NCI-H524 (cell line): Measurements from ENCODE around the gene DYNLT2.

ENCODE experiments used
- DNase-seq, 2 experiments: peaks; one replicate each; lab custom pipeline; 2025; lab: John Stamatoyannopoulos, UW

DYNLT2 gene

GRCh38 chr6:169751242-169752073, at the start of gene DYNLT2, which contains the start of gene ERMARD:
Gene DYNLT2, minus strand, starts transcription at chr6:169751572. Its CDS starts 114 bp downstream, at chr6:169751458.
Gene ERMARD, plus strand, starts transcription at chr6:169751622. Its CDS starts 36 bp downstream, at chr6:169751658.
- DNase-seq = peak; percentile 94 to 96

DNA sequence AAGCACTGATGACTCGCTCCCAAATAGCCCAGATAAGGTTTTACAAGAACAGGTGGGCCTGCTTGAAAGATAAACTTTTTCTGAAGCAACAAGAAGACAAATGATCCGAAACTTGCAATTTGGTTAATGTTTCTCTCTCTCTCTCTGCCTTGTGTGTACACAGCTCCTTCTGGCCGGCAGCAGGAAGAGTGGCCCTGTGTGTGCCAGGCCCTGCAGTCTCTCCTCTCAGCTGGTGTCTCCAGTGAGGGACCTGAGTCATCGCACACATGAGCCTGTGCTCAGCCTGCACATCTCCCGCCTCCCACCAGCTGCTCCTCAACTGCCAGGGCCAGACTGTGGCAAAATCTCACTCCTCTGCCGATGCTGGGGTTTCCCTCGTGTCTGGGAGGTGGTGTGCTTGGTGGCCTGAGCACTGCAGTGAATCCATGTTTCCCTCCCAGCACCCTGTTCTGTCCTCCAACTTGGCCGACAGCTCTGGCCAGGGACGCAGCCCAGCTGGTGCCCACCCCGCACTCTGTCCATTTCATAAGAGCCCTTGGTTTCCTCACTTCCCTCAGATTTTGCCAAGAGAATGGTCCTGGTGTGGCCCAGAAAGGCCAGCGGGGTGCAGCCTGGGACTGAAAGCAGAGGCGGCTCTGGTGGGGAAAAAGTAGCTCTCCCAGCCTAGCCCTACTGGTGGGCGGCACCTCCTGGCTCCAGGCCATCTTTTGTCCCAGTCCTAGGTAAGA, 49.5 kb upstream of the DYNLT2 start:
- peak in 1 of 2 experiments; percentile 61 for DNase-seq

DNA sequence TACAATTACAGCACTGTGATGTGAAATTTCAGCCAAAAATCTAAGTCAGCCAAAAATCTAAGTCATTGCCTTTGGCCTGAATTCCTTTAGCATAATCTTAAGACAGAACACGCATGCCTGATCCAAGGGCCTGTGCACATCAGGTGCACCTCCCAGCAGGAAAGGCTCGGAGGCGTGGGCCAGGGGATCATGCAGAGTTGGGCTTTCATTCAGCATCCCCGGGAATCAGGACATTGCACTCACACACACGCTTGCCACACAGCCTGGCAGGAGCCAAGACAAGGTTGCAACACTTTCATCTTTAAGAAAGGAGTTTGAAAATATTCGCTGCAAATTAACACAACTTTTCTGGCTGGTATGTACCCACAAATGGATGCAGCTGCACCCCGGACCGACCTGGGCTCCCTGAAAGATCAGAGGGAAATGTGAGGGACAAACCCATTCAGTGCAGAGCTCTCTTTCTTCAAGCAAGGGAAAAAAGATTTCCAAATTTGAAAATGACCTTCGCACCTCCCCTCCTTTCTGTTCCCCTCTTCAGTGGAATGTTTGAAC, 48.8 kb upstream of the DYNLT2 start:
- DNase-seq = no peak

DNA sequence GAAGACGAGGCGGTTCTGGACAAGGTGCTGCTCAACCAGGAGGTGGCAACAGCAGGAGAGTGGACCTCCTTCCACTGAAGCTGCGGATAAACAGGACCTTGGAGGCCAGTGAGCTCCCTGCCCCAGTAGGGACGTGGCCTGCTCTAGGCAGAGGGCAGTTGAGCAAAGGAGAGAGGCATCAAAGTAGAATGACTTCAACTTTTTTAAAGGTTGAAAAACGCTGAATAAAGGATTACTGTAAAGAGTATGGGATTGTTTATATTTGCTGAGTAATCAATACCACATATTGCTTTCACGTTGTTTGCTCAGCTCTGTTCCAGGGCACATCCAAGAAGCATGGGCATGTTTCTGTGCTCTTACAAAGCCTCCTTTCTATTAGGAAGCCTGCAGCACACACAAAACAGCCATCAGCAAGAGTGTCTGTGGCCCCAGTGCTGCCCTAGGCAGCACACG, 48.1 kb upstream of the DYNLT2 start:
- DNase-seq = no peak

- DNase-seq = no peak
Observed at GRCh38 chr6:169798764-169799473, 47.5 kb upstream of the DYNLT2 start.

DNA sequence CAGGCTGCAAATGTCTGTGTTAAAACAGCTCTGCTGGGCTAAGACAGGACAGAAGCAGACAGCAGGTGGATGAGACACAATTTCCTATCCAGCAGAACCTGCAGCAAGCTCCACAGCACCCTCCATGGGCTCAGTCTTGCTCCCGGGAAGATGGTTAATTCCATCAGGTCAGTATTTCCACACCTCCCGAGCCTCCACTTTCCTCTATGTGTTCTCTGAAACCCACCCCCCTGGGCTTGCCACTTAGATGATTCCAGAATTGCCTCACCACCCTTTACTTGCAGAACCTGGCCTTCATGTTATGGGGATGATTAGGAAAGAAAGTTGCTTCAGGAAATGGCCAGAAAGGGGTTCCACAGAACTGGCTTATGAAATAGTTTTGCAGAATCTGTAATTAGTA, 43.8 kb upstream of the DYNLT2 start:
- DNase-seq = no peak

DNA sequence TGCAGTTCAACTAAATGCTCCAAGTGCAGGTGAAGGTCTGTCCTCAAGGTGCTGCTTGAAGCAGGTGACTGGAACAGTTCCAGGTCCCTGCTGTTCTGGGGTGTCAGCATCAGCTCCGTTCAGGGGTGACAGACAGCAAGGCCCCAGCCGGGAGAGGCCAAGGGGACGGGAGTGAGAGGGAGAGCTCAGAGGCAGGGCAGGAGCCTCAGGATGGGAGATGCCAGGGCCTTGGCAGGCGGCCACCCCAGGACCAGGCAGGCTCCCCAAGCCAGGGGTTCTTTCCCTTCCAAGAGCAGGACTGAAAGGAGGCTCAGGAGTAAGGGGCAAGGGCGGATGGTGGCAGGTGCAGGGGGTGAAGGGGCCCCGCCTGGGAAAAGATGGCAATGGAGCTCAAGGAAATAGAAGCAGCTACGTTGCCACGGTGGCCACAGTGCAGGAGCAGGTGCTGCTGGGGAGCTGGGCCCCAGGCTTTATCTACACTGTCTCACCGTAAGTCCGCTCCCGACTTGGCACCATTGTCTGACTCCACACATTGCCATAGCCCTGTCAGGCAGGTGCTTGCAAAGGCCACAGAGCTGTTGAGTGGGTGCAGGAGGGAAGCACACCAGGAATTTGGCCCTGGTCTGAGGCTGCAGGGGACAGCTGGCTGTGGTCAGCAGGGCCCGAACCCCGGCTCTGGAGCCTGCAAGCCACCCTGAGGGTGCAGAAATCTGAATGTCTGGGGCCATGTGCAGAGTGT, 43.1 kb upstream of the DYNLT2 start:
- no peak for DNase-seq

- DNase-seq = no peak
Observed at GRCh38 chr6:169793408-169793807, 42.0 kb upstream of the DYNLT2 start.

- no peak for DNase-seq
Observed at GRCh38 chr6:169792306-169793015, 41.1 kb upstream of the DYNLT2 start.

DNA sequence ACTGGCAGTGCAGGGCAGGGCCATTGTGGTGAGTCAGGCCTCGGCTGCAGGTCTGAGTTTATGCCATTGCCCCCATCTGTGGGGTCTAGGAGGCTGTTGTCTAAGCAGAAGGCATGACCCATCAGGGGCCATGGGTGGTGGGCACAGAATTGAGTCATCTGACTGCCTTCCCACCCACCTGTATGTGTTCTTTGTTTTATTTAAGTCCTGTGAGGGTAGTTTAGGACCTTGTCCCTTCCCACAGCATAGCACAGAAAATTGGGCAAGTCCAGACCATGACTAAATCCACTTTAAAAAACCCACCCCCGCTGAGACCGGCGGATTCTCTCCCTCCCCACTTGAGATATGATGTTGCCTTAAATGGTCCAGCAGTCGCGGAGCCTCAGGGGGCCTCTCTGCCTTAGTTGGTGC, 40.4 kb upstream of the DYNLT2 start:
- DNase-seq = no peak

- DNase-seq = peak; percentile 76 to 85
Observed at GRCh38 chr6:169789944-169790927, 38.9 kb upstream of the DYNLT2 start.

DNA sequence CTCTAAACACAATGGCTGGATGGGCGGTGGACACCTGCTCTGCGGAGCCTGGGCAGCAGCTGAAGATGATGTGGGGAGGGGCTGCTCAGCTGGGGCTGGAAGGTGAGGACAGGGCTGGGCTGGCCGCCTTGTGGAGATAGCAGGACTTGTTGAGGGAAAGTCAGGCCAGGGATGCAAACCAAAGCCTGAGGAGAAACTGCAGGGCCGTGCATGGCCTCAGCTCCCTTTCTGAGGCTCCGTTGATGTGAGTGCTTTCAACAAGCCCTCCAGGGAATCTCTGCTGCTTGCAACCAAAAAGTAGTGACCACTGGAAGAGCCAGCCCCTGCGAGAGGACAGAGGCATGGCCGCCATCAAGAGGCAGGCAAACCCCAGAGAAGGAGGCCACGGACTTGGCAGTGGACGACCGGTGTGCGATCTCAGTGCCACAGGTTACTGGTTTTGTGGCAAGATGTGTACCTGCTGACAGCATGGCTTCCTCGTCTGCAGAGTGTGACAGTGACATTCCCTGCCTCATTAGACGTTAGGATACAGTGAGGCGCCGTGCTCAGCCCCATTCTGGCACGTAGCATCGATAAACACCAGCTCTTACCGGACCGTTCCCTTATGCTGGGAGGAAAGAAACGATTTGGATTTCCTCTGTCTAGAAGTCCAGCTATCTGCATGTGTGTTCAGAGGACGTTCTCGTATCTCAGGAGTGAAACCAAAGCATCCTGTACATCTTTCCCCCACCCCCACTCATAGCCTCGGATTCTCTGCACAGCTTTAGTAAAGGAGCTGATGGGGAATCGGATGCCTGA, 38.0 kb upstream of the DYNLT2 start:
- DNase-seq = no peak

DNA sequence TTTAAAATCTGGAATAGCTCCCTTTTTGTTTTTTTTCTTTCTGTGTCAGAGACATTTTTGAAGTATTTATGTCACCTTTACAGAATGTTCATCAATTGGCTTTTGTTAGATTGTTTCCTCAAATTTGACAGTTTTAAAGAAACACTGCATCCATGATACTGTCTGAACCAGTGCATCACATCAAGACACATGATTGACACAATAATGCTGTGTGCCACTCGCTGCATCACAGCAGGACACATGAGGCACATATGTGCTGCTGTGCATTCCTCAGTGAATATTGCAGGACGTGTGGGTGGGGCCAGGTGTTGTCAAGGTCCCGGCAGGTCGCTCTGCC, 37.4 kb upstream of the DYNLT2 start:
- DNase-seq = no peak

DNA sequence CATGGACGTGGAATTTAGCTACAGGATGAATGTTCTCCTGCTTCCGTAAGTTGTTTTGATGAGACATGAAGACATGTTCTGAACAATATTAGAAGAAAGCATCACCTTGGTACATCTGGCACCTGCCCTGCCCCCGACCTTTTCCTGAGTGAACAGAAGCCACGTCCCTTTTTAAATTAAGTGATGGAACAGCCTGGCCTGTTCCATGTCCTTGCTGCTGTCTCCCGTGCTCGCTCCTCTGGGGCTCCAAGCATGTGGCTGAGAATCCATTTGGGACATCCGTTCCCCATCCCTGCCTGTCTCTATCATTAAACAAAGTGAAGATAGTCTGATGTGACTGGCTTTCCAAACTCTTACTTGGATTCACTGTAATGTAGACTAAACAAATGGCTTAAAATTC, 36.4 kb upstream of the DYNLT2 start:
- no peak for DNase-seq

- DNase-seq = no peak
Observed at GRCh38 chr6:169786349-169786748, 35.0 kb upstream of the DYNLT2 start.

DNA sequence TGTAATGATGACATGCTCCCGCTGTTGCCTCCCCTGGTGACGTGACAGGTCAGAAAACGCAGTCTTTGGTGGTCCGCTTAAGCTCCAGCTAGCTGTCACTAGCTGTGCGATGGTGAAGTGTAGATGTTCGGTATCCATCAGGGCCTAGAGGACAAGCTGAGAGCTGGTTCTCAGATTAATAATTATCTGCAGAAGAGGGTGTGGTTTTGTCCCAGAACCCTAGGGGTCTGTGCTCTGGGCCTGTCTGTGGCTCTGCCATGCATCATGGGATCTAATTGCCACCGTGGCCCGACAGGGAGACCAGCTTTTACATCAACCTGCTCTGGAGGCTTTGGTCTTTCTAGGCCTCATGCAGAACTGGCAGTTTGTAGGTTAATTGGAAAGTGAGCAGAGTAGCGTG, 34.2 kb upstream of the DYNLT2 start:
- DNase-seq = no peak

- DNase-seq = no peak
Observed at GRCh38 chr6:169784821-169785340, 33.5 kb upstream of the DYNLT2 start.

DNA sequence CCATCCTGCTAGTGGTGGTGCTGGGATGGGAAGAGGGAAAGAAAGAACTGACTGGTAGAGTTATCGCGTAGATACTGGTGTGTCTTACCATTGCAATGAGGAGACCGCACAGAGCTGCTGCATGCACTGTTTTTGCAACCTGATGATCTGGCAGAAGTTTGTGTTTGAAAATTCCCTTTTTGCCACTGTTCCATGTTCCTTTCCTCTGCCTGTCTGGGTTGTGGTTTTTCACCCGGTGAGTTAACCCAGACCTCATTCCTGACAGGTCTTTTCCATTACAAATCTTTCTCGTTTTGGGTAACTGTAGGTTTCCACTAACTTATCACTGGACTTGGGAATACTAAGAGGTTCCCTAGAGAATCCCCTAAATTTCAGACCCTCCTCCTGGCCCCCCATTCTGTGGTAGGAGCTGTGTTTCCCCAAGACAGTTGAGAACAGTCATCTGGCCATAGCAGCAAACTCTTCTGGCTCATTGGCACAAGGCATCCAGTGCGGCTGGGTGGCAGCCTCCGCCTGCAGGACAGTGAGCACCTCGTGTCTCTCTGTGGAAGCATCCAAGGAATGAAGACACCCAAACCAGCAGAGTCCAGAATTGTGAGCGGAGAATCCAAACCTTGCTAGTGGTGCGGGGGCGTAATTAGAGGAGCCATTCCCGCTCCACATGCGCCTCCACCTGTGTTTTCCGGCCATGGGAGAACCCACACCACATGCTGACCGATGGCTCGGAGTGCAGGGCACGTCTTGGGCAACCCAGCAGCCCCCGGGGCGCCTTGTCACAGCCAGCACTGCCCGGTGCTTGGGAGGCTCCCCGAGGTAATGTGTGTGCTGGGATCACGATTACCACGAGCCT, 32.8 kb upstream of the DYNLT2 start:
- no peak for DNase-seq
